Suppressor macrophage treated with lipopolysaccharide for 1 hour (primary cell): ENCODE results near the gene EML6.

Source experiments
- DNase-seq, 3 donors: peaks; one replicate each; pipeline ENCODE4 v3.0.0-alpha.2; 2020 to 2022

Gene EML6

DNA sequence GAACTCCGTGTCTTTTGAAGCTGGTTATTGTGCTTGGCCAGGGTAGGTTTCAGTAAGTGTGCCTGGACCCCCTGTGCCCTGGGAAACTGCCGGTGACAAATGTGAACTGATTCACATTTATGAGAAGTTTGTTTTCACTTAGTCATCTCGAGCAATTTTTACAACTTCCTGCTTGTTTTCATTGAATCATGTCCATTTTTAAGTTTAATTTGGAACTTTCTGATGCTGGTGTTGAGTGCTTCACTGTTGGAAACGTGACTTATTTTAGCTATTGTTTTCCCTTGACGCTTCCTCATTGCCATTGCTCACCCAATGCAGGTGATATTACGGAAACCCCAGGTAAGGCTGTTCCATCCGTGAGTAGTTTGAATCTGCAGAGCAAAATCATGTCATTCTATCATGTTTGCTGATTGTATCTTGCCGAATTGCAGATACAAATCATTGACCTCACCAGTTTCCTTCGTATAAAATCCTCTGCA is 229.6 kb downstream of the EML6 start:
- DNase-seq = peak in 2 of 3 donors; percentile 63 to 69

DNA sequence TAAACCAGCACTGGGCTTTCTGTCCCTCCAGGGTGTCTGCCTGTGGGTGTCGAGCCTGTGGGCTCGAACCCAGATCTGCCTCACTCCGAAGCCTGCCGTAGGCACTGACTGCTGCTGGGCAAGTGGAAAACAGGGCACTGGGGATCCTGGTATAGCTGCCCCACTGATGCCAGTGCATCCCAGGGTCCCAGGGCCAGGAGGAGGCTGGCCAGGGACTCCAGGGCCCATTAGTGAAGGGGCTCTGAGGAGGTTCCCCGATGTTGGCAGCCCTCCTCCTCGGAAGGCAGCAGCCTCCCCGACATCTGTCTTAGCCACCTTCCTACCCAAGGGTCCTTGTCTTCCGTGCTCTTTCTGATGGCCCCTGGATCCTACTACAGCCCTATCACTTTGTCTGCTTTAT is 230.7 kb downstream of the EML6 start:
- no peak for DNase-seq

DNA sequence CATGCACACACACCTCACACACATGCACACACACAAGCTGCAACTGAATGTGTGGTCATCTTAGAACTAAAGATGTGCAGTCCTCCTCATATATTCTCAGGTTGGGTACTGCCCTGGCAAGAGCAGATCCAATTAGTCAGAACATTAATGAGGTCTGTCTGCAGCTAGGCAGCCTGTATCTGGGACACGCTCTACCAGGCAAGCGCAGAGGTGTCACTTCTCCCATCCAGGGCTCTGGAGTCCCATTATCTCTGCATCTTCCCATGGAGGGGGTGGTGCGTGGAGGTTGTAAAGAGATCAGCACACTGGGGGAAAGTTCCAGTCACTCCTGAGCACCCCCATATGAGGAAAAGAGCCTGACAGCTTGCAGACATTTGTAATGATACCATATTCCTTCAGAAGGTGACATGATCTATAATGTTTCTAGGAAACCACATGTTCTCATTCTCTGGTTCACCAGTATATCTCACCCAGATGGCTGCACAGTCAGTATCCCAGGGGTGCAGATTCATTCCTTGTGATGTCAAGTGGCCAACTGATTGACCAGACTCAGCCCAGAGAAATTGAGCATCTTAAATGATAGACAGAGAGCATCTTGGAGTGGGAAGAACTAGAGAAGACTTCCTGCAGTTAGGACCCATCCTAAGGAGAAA is 231.4 kb downstream of the EML6 start:
- no peak for DNase-seq

GRCh38 chr2:54955358-54956110 is 232.1 kb downstream of the EML6 start:
- peak in 1 of 3 donors; percentile 24 for DNase-seq

DNA sequence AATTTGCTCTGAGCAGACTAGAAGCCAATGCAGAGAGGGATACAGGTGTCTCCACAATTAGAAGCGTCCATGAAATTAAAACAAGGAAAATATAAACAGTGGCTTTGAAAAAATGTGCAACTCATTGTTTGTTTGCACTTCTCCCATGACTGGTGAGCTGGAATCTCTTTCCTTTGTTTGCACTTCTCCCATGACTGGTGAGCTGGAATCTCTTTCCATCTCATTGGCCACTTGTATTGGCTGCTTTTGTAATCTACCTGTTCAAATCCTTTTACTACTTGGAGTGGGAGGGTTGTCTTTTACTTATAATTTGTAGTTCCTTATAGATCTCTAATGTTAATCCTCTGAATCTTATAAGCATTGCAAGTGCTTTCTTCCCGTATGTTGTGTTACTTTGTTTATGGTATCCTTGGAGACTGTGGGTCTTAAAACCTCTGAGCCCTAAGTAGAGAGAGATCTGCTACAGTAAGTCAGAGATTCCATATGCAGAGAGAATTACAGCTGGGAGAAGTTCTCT is 232.7 kb downstream of the EML6 start:
- DNase-seq = no peak

DNA sequence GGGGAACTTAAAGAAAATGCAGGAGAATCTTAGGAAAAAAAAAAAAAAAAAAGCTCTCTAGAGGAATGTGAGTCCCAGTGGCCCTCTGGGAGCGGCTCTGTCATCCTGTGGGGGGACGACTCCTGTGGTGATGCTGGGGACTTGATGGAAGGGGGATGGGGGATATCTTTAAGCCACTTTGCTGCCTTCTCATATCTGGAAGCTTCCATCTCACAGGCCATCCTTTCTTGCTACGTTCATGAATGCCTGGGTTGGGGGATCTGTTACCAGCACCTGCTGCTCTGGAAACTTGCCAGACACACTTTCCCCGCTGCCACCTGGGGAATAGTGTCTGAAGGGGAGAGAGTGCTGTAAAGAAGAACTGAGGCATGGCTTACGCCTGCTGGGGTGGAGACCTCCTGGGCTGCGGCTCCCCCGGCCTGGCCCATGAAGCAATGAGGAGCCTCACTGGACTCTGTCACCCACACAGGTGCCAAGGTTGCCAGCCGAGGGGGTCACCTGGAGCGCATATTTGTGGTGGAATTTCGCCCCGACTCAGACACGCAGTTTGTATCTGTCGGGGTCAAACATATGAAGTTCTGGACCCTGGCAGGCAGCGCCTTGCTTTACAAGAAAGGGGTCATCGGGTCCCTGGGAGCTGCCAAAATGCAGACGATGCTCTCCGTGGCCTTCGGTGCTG is 234.0 kb downstream of the EML6 start:
- no peak for DNase-seq

DNA sequence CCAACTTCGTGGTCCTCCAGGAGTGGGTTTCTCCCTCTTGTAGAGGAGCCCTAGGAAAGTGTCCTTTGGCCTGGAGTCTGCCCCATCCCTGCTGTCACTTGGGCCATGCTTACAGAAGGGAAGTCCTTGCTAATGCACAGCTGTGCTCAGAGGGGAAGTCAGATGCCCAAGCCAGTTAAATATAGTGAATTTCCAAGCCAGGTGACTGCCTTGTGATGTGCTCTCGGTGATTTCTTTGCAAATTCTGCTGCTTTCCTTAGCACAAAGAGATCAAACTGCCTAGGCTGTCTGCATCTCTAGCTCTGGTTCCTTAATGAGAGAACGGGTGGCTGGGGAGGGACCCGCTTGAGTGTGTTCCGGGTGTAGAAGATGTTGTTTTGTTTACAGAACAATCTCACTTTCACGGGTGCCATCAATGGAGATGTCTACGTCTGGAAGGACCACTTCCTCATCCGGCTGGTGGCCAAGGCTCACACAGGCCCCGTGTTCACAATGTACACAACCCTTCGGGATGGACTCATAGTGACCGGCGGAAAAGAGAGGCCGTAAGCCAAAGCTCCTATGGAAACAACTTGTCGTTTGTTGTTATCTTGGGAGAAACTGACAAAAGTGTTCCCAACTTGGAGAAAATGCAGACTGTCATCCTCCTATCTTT is 235.4 kb downstream of the EML6 start:
- DNase-seq = peak in 2 of 3 donors; percentile 45 to 47

- no peak for DNase-seq
Measured at GRCh38 chr2:54960164-54960563, 236.7 kb downstream of the EML6 start.

DNA sequence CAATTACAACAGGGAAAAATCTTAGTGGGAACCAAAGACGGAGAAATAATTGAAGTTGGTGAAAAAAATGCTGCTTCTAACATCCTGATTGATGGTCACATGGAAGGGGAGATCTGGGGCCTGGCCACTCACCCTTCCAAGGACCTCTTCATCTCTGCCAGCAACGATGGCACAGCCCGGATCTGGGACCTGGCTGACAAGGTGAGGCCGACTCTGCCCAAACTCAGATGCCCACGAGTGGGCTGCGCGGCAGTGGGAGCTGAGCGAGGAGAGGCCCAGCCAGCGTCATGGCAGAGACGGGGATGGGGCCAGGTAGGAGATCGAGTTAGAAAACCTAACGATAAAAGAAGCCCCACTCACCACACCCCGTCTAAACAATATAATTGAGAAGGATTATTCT is 239.0 kb downstream of the EML6 start:
- DNase-seq = peak in 1 of 3 donors; percentile 11

GRCh38 chr2:54962935-54963440 is 239.5 kb downstream of the EML6 start:
- peak in 1 of 3 donors; percentile 19 for DNase-seq

GRCh38 chr2:54963476-54963875 is 240.0 kb downstream of the EML6 start:
- DNase-seq = peak in 1 of 3 donors; percentile 19

DNA sequence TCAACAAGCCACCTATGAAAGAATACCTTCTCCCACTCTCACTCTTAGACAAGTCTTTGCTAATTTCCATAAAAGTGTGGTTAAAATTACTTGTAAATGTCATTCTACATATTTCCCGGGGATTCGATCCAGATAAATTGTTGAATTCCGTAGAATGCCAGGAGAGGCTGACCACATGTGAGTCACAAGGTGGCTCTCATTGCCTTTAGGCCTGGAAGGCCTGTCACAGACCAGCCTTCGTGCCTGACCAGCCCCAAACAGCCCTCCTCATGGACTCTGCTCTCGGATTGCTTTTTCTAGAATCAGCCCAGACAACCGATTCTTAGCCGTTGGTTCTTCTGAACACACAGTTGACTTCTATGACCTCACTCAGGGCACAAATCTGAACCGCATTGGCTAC is 240.8 kb downstream of the EML6 start:
- DNase-seq = peak in 1 of 3 donors; percentile 43

DNA sequence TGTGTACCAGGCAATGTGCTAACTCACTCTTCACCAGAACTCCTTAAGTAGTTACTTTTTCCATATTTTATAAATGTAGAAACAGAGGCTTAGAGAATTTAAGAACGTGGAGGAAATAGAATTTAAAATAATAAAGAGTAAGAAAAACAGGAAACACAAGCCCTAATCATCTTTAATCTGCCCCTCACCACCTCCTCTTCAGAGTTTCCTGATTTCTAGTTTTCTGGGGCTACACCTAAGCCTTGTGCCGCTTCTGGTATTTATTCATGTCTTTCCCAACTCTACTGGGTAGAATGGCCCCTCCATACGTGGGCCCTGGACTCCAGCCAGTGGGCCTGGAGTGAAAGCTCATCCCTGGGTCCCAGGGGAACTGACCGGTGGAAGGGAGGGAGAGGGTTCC is 241.4 kb downstream of the EML6 start:
- DNase-seq = no peak

DNA sequence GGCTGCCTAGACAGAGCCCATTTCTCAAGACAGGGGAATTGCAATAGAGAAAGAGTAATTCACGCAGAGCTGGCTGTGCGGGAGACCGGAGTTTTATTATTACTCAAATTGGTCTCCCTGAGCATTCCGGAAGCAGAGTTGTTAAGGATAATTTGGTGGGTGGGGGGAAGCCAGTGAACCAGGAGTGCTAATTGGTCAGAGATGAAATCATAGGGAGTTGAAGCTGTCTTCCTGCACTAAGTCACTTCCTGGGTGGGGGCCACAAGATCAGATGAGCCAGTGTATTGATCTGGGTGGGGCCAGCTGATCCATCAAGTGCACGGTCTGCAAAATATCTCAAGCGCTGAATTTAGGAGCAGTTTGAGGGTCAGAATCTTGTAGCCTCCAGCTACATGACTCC is 242.0 kb downstream of the EML6 start:
- peak in 1 of 3 donors; percentile 23 for DNase-seq

DNA sequence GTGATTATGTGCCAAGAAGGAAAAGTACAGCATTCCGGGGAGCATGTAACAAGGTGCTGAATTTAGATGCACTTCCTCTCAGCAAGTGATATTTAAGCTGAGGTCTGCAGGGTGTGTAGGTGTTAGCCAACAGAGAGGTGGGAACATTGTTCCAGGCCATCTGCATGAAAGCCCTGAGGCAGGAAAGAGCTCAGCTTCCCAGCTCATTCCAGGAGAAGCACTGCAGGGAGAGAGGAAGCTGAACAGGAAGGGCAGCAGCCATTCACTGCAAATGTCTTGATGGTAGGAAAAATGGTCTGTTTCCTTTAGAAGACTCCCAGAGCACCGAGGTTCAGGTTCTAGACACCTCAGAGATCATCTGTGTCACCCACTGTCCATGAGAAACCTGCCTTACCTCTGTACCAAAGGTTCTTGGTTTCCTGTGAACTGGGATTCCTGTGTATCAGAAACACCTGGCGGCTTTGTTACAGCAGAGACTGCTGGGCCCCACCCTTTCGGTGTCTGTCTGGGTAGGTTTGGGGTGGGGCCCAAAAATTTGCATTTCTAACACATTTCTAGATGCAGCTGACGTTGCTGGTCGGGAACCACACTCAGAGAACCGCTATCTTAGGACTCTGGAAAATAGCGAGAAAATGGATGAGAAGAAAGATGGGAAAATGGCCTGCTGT is 242.8 kb downstream of the EML6 start:
- peak in 1 of 3 donors; percentile 22 for DNase-seq

- DNase-seq = peak in 1 of 3 donors; percentile 26
Measured at GRCh38 chr2:54966837-54967236, 243.4 kb downstream of the EML6 start.

DNA sequence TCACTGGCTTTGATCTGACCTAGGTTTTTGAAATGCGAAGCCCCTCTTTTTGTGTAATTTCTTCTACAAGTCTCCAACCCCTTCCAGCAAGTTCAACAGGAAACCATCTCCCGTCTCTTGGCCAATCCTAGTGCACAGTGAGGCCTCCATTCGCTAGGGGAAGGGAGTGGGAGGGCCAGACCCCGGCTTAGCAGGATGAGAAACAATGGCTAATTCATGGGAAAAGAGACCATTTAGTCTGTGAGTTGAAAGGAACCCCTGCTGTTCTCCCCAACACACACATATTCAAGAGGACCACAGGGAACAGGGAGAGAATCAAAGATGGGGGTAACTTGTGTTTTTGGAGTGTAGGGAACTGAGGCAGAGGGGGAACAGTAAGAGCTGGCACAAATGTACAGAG is 243.8 kb downstream of the EML6 start:
- DNase-seq = no peak

GRCh38 chr2:54967759-54968365 is 244.4 kb downstream of the EML6 start:
- peak in 1 of 3 donors; percentile 32 for DNase-seq

DNA sequence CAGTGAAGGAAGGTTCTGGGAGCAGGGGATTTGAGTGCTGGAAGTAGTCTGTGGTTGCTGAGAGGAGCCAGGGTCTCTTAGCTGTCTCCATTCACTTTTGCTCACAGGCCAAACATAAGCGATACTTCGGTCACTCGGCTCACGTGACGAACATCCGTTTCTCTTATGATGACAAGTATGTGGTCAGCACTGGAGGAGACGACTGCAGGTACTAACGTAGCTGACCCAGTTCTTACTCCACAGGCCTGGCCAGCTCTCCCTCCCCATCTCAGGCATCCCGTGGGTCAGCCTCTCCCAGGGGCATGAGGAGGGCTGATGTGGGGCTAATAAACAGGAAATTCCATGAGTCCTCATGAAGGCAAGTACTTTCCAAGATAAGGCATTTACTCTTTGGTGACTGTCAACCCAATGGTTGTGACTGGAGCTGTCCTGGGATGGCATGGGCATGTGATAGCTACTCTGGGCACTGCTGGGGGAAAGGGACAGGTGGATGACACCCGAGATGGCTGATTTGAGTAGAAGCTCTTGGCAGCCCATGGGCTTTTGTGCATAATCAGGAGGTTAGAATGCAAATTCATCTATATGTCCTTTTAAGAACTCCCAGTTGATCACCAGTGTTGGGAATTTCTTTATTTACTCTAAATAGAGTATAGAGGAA is 245.2 kb downstream of the EML6 start:
- peak in 1 of 3 donors; percentile 32 for DNase-seq

- DNase-seq = peak in 1 of 3 donors; percentile 17
Measured at GRCh38 chr2:54969295-54969939, 246.0 kb downstream of the EML6 start.

DNA sequence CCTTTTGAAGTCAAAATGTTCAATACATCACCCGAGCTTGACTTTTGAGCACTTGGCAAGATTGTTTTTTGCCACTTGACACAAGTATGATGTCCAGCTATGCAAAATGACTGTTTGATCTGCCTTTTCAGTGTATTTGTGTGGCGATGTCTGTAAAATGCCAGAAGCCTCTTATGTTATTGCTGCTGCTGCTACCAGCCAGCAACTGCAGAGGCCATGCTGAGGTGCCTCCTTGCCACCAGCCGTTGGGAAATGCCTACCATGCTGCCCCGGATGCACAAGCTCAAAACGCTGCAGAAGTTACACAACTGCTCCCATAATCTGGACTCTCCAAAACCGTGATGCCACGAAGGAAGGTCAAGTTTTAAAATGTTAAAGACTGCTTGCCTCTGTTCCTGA is 246.5 kb downstream of the EML6 start:
- DNase-seq = no peak
